Pancreas (tissue), 10 donors: ENCODE results near the gene MS4A8. TPM values are rescaled to one million over a fixed set of nuclear protein-coding genes. Genes with fewer than 3 reads are reported as not detected.

Experiments
- ATAC-seq, 4 donors: fragments of 200-7000 bp; cut with Tn5 transposase; one replicate each; pipeline versions ENCODE4 v1.8.0 to v1.9.1; 2020; ENCODE audit warnings: mild to moderate bottlenecking in 4 of 4, moderate library complexity in 4 of 4
- DNase-seq, 6 donors: peaks; one replicate each; pipeline ENCODE4 v3.0.0-alpha.2; 2020
- FAIRE-seq: peaks from 2 replicates; lab custom pipeline; 2012; peaks lifted over from hg19 to GRCh38; lab: Jason Lieb, UNC
- H3K27ac ChIP-seq, 4 donors: fragments of 200-600 bp; sonication (generic); 1 replicate in 3 of 4; 2 replicates in 1 of 4; pipeline versions ENCODE4 v1.5.0 to v1.8.0; 2020
- H3K27me3 ChIP-seq, 4 donors: fragments of 200-600 bp; one replicate each; pipeline ENCODE4 v1.8.0; 2021
- H3K36me3 ChIP-seq, 3 donors: fragments of 200-600 bp; sonication (generic) in 1 of 3; one replicate each; pipeline versions ENCODE4 v1.5.0 to v1.8.0; 2020 to 2021
- H3K4me1 ChIP-seq, 3 donors: fragments of 200-600 bp; one replicate each; pipeline ENCODE4 v1.8.0; 2021
- H3K4me3 ChIP-seq, 4 donors: fragments of 200-600 bp; sonication (generic) in 2 of 4; one replicate each; pipeline versions ENCODE4 v1.5.0 to v1.8.0; 2020 to 2021
- H3K9me3 ChIP-seq, 4 donors: fragments of 200-600 bp; one replicate each; pipeline ENCODE4 v1.8.0; 2021
- WGBS, 2 donors: extraction: QIAGEN DNeasy Blood & Tissue Kit; methylation state at CpG; one replicate each; pipeline ENCODE4 v1.1.7; 2013; 5-methylcytosine and 5-hydroxymethylcytosine counted together
- intact Hi-C, 3 donors: fragments of 100-400 bp; cut with DNase I; formaldehyde crosslinking; loops; one replicate each; pipeline versions ENCODE4 v1.11.1 to v1.14.2; 2022
- polyA plus RNA-seq, 2 donors: library from polyadenylated mRNA; stranded (reverse); fragments of 200-250 nt; gene quantifications; one replicate each; pipeline ENCODE4 v1.2.3, GENCODE V29; 2013
- total RNA-seq, 6 donors: library from RNA; stranded (reverse); fragmentation: NEBNext Ultra II Directional in 4 of 6; extraction: Animal tissue kit (Norgen Biotek cat#: 25700) in 4 of 6; gene quantifications; one replicate each; pipeline versions ENCODE4 v1.2.1 to v1.2.4, GENCODE V29; 2021 to 2023
- TF ChIP-seq, protein P1 (sequence below), 4 donors: fragments of 200-600 bp; sonication (generic) in 3 of 4; IDR thresholded peaks; one replicate each; pipeline versions ENCODE4 v1.5.0 to v1.8.0; 2021; ENCODE audit warnings: antibody characterized with exemption in 4 of 4
- donor health status: healthy with polysubstance abuse.
- donor health status: DM: no; HTN: no; CAD: no; lungs with moderate emphysema.
- donor health status: DM: no; HTN: no; CAD: no.
- donor health status: control.
- donor health status: control.
- donor health status: Bipolar disorder and iron deficiency.
- donor health status: DM: yes; HTN: yes; CAD: no.
- donor health status: DM: no; HTN: no; CAD: no.
- donor health status: DM: no; HTN: no; CAD: no.
- donor health status: DM: yes; HTN: yes; CAD: no.

The MS4A8 gene
- total and polyA plus RNA-seq, 8 donors = 0.56 to 4.2 (median 1.7) TPM

DNA sequence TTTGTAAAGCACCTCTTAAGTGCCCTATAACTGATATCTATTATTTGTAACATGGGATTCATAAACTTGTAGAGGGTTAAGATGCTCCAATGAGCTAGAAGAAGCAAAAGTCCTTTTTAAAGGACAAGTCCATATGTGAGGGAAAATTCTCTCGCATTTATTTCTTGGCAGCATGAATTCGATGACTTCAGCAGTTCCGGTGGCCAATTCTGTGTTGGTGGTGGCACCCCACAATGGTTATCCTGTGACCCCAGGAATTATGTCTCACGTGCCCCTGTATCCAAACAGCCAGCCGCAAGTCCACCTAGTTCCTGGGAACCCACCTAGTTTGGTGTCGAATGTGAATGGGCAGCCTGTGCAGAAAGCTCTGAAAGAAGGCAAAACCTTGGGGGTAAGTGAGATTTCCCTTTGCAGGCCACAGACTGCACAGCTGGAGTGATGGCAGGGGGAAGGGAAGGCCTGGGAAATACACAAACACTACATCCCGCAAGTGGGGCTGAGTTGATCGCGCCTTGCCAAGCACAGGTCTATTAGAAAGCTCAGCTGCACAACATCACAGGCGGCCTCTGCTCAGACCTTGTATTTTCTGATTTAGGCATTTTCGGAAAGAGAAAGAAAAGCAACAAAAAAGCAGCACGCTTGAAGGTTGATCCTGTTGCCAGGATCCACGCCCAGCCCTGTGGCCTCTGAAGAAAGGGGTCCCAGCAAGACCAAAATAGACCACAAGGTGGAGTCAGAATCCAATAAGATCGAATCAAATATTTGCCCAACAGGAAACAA lies 1.5 kb downstream of the MS4A8 start:
- FAIRE-seq (no peak), DNase-seq (peak in 3 of 6 donors; percentile 25 to 68 (median 50)), ATAC-seq (peak; percentile 59 to 77 (median 74))
- TF ChIP-seq, protein P1, sequence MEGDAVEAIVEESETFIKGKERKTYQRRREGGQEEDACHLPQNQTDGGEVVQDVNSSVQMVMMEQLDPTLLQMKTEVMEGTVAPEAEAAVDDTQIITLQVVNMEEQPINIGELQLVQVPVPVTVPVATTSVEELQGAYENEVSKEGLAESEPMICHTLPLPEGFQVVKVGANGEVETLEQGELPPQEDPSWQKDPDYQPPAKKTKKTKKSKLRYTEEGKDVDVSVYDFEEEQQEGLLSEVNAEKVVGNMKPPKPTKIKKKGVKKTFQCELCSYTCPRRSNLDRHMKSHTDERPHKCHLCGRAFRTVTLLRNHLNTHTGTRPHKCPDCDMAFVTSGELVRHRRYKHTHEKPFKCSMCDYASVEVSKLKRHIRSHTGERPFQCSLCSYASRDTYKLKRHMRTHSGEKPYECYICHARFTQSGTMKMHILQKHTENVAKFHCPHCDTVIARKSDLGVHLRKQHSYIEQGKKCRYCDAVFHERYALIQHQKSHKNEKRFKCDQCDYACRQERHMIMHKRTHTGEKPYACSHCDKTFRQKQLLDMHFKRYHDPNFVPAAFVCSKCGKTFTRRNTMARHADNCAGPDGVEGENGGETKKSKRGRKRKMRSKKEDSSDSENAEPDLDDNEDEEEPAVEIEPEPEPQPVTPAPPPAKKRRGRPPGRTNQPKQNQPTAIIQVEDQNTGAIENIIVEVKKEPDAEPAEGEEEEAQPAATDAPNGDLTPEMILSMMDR (IDR thresholded peaks at IDR 0.05) = peak; percentile 23 to 53 (median 44)
- H3K4me3 ChIP-seq = no peak overlapping the region
- H3K4me1 ChIP-seq = peaks cover 0 to 18% (median 13%) of the 10 kb centered on the region in 3 donors
- H3K9me3 ChIP-seq = no peaks in the 10 kb centered on the region
- 58 to 62% methylated on average over 14 of the region's 14 CpGs for WGBS, 2 donors
- no peaks in the 10 kb centered on the region for H3K36me3 ChIP-seq
- H3K27ac ChIP-seq = no peak overlapping the region
- intact Hi-C loops = loop anchor here in 1 of 3 donors (10.0 kb wide), 1 partner anchor 54 kb away; the partner anchor contains the start of gene MS4A15
- no peaks in the 10 kb centered on the region for H3K27me3 ChIP-seq

DNA sequence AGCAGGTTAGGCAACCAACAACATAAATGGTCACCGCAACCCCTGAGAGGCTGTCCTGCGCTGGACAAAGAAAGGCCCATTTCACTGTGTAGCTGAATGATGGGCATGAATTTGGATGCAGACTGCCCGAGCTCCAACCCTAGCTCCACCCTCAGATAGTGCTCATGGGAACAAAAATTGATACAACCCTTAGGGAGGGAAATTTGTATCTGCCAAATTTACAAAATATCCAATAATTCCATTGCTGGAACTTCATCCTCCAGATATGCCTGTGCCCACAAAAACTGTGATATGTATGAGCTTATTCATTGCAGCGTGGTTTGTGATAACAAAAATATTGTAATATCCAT lies 2.0 kb downstream of the MS4A8 start:
- TF ChIP-seq, protein P1 (IDR thresholded peaks at IDR 0.05) = no peak
- 27 to 32% methylated on average over 4 of the region's 4 CpGs for WGBS, 2 donors
- intact Hi-C loops = loop anchor here in 1 of 3 donors (10.0 kb wide), 1 partner anchor 53 kb away; the partner anchor contains the start of gene MS4A15
- DNase-seq (no peak), ATAC-seq (no peak), FAIRE-seq (no peak)
- no peak overlapping the region for H3K27ac ChIP-seq
- H3K4me1 ChIP-seq = peaks cover 0 to 18% (median 13%) of the 10 kb centered on the region in 3 donors
- H3K27me3 ChIP-seq = no peaks in the 10 kb centered on the region
- H3K9me3 ChIP-seq = no peaks in the 10 kb centered on the region
- H3K36me3 ChIP-seq = no peaks in the 10 kb centered on the region
- no peak overlapping the region for H3K4me3 ChIP-seq

DNA sequence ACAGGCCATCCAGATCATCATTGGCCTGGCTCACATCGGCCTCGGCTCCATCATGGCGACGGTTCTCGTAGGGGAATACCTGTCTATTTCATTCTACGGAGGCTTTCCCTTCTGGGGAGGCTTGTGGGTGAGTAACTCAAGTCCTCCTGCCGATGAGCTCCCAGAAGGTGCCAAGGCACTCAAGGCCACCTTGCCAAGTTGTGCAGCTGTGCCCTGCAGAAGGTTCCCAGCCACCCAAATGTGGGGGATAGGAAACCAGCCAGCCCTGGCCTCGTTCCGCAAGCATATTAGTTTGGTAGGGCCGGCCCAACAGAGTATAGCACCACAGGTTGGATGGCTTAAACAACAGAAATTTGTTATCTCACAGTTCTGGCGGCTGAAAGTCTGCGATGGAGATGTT lies 4.0 kb downstream of the MS4A8 start:
- DNase-seq = peak; percentile 76 to 92 (median 90)
- TF ChIP-seq, protein P1 (IDR thresholded peaks at IDR 0.05) = no peak
- H3K9me3 ChIP-seq = no peaks in the 10 kb centered on the region
- FAIRE-seq = no peak
- H3K27me3 ChIP-seq = no peaks in the 10 kb centered on the region
- peak overlapping the region in 1 of 4 donors; percentile 47 for H3K27ac ChIP-seq
- peak; percentile 76 to 89 (median 82) for ATAC-seq
- 44 to 53% methylated on average over 12 of the region's 12 CpGs for WGBS, 2 donors
- peaks cover 0 to 18% (median 13%) of the 10 kb centered on the region in 3 donors for H3K4me1 ChIP-seq
- no peak overlapping the region for H3K4me3 ChIP-seq
- no peaks in the 10 kb centered on the region for H3K36me3 ChIP-seq
- intact Hi-C loops = loop anchor here in 1 of 3 donors (10.0 kb wide), 1 partner anchor 51 kb away; the partner anchor contains the start of gene MS4A15

DNA sequence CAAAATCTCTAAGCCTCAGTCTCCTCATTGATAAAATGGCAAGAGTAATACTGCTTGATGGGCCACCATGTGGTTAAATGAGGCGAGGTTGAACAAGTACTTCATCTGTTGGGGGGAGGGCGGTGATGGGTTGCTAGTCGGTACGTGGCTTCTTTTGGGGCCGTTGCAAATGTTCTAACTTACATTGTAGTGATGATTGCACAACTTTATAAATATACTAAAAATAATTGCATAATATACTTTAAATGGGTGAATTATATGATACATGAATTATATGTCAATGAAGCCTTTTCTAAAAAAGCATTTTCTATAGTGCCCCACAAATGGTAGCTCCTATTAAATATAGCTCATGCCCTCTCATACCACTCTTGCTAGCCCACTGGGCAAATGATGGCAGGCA lies 6.5 kb downstream of the MS4A8 start:
- H3K36me3 ChIP-seq = no peaks in the 10 kb centered on the region
- no peak for FAIRE-seq
- 92 to 94% methylated on average over 5 of the region's 5 CpGs for WGBS, 2 donors
- H3K27ac ChIP-seq = no peak overlapping the region
- intact Hi-C loops = loop anchor here in 1 of 3 donors (10.0 kb wide), 1 partner anchor 49 kb away; the partner anchor contains the start of gene MS4A15
- no peak for DNase-seq
- no peak overlapping the region for H3K4me3 ChIP-seq
- no peak for ATAC-seq
- no peaks in the 10 kb centered on the region for H3K9me3 ChIP-seq
- TF ChIP-seq, protein P1 (IDR thresholded peaks at IDR 0.05) = no peak
- H3K27me3 ChIP-seq = no peaks in the 10 kb centered on the region
- peaks cover 0 to 5% (median 2%) of the 10 kb centered on the region in 3 donors for H3K4me1 ChIP-seq
